ENCODE results near the gene ACYP1.

DNA sequence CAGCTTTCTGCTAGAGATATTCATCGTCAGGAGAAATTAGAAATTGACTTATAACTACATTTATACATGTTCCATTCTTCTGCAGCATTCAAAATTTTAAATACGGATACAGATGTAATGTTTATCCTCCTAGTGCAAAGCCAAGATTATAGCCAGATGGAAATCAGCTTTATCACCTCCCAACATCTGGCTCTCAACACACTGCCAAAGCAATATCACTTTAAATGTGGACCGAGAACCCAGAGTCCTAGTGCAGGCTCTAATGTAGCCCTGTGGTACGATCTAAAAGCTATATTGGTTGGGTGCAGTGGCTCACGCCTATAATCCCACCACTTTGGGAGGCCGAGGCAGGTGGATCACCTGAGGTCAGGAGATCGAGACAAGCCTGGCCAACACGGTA lies 19.1 kb downstream of the ACYP1 start:
- TF ChIP-seq, protein P1, sequence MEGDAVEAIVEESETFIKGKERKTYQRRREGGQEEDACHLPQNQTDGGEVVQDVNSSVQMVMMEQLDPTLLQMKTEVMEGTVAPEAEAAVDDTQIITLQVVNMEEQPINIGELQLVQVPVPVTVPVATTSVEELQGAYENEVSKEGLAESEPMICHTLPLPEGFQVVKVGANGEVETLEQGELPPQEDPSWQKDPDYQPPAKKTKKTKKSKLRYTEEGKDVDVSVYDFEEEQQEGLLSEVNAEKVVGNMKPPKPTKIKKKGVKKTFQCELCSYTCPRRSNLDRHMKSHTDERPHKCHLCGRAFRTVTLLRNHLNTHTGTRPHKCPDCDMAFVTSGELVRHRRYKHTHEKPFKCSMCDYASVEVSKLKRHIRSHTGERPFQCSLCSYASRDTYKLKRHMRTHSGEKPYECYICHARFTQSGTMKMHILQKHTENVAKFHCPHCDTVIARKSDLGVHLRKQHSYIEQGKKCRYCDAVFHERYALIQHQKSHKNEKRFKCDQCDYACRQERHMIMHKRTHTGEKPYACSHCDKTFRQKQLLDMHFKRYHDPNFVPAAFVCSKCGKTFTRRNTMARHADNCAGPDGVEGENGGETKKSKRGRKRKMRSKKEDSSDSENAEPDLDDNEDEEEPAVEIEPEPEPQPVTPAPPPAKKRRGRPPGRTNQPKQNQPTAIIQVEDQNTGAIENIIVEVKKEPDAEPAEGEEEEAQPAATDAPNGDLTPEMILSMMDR (conservative IDR thresholded peaks at IDR 0.05 in 1 of 2, IDR thresholded peaks at IDR 0.05 in 1 of 2; ENCODE audit: extremely low read depth in 1 of 2, insufficient read depth in 1 of 2, low read depth in 1 of 2, low read length in 2 of 2) = no peak
- TF ChIP-seq EZH2 (IDR thresholded peaks at IDR 0.05; ENCODE audit: borderline replicate concordance, low read length) = no peak

All from mammary epithelial cell (primary cell).